HG03354 (cell line): ENCODE results near the gene RASGRF1.
"Not testable (repeated sequence)": the region's sequence is repeated elsewhere in the genome, so short reads cannot be mapped to it uniquely, and the experiment has no call there.

Experiments used
- ATAC-seq: cut with Tn5 transposase; IDR thresholded peaks from one replicate; pipeline ENCODE4 v1.9.1; 2021; ENCODE audit warnings: mild to moderate bottlenecking; ENCODE audit not compliant: unreplicated experiment, poor library complexity, severe bottlenecking

RASGRF1 gene

GRCh38 chr15:78944669-78945407 is 145.7 kb downstream of the RASGRF1 start, which contains the start of gene CTSH:
Gene CTSH, minus strand, starts transcription at chr15:78945046. Its CDS starts 65 bp downstream, at chr15:78944981.
- peak; percentile 71 for ATAC-seq

DNA sequence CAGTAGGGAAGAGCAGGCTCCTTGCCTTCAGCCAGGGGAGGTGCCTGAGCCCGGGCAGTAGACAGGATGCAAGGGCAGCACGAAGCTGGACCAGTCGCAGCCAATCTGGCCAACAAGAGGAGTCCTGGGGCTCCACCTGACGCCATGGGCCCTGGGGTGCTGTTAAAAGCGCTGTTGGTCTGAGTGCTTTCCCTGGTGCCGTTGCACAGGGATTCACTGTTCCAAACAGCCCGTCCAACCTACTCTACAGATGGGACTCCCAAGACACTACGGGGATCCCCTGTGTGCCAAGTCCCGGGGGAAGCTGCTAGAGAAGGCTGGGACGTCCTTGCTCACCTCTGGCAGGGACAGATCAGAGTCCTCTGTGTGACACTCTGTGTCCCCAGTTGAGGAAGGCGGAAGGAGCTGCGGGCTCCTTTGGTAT is 146.4 kb downstream of the RASGRF1 start:
- peak; percentile 36 for ATAC-seq

DNA sequence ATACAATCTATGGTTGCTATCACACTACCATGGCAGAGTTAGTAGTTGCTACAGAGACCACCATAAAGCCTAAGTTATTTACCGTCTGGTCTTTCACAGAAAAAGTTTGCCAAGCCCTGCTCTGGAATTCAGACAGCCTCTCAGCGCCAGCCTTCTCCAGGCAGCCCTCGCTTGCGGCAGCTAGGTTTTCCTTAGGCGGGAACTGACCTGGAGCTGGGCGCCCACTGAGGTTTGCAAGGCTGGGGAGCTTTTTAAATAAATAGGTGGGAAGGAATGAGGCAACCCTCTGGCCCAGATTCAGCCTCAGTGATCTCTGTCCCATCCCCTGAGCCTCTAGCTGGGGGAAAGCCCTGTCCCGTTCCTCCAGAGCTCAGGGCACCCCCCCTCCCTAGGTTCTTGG is 146.9 kb downstream of the RASGRF1 start:
- ATAC-seq, result peak; percentile 3

DNA sequence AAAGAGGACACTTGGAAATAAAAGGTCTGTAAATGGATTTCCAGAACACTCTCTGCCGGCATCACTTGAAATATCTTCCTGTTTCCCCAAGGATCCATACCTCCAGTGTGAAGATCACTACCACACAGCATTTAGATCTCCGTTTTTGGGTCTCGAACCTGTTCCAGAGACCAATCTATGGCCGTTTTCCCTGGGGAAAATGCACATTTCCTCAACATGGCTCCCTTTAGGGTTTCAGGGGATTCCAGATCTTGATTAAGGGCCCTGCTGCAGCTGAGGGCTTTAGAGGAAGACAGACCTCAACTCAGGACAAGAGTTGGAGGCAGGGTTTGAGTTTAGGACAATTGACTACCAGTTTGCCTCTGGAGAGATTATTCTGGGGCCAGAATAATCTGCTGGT is 147.8 kb downstream of the RASGRF1 start:
- ATAC-seq, result no peak

DNA sequence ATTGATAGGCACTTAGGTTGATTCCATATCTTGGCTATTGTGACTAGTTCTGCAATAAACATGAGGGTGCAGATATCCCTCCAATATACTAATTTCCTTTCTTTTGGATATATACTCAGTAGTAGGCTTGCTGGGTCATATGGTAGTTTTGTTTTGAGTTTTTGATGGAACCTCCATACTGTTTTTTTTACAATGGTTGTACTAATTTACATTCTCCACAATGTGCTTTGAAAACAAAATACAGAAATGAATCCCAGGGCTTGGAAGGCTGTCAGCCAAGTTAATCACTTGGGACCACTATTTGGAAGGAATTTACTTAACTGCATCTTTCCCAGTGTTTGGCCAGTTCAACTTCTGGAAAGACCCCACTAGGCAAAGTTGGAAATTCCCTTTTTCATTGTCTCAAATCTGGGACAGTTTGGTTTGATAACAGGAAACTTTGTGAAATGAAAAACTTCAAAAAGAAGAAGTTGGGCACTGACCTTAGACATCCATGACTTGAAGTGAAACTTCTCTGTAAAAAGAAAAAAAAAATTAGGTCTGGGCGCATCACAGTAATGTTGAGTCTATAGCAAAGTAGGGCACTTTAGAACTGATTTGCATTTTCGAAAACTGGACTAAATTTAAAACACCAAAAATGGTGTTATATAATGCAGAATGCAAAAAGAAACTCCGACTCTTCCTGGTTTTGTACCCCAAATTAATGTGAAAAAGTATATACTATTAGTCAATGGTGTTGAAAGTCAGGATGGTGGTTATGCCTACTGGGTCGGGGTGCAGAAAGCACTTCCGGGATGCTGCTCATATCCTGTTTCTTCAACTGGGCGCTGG is 151.7 kb downstream of the RASGRF1 start:
- peak; percentile 60 for ATAC-seq

GRCh38 chr15:78937132-78937739 is 153.3 kb downstream of the RASGRF1 start:
- ATAC-seq, result no peak

DNA sequence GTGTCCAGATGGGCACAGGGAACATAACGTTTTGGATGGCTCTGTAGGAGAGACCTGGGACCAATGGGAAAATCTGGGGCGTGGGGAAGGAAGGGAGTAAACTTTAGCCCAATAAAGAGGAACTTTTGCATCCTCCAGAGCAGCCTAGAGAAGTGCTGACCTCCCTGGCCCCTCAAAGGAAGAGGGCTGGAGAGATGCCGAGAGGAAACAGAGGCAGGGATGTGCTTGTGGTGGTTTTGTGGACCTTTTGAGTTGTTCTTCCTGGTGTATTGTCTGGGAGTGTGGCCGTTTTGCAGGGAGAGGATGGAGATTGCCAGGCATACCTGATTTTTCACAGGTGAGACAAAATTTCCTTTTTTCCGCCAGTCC is 155.9 kb downstream of the RASGRF1 start:
- ATAC-seq, result no peak

DNA sequence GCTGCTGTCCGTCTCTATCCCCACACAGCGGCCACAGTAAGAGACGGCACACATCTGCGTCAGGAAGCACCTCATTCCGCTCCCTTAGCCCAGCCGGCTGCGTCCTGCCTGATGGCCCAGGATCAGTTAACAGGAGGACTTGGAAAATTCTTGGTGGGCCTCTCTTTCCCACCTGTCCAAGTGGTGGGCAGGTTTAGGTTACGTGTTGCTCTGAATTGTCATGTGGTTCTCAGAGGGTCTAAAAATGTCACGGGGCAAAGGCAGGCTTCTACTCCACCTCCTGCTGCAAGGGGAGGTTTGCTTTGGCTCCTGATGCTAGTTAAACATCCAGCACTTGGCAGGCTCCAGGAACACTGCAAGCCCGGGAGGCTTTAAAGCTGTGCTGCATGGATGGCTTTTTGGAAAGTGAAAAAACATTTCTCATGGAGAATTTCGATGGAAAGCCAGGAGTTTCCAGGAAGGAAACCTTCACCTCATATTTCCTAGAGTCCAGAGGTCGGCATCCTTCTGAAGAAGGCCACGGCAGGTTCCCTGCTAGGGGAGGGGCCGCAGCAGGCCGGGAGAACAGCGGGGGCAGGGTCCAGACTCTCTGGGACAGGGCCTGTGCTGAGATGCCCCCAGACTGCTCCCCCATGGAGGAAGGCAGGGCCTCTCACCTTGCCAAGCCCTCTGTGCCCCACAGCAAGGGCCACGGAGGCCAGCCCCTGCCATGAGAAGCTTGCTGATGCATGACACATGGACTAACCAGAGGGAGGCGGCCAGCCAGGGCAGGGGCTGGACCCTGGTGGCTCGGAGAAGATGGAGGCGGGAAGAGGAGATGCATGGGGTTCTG is 156.5 kb downstream of the RASGRF1 start:
- no peak for ATAC-seq

DNA sequence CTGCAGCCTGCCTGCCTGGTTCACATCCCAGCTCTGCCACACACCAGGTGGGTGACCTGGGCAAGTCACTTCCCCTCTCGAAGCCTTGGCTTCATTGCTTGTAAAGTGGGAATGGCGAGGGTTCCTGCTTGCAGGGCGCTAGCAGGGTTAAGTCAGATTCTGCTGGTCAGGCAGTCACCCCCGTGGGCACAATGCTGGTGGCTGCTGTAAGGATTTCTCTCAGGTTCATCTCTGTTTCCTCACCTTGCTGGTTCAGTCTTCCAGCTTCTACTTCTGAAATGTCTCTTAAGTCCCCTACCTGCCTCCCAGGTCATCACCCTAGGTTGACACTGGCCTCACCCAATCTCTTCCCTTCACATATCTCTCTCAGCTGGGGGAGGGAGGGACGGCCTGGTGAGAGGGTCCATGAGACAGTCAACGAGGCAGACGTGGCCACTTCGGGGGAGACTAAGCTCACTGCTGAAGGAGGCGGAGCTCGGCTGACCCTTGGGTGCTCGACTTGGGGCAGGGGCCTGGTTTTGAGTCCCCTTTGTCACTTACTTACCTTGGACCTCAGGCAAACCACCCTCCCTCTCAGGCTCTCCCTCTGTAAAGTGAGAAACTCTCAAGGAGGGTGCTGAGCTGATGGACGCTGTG is 157.3 kb downstream of the RASGRF1 start:
- no peak for ATAC-seq

GRCh38 chr15:78932258-78932808 is 158.2 kb downstream of the RASGRF1 start:
- no peak for ATAC-seq

DNA sequence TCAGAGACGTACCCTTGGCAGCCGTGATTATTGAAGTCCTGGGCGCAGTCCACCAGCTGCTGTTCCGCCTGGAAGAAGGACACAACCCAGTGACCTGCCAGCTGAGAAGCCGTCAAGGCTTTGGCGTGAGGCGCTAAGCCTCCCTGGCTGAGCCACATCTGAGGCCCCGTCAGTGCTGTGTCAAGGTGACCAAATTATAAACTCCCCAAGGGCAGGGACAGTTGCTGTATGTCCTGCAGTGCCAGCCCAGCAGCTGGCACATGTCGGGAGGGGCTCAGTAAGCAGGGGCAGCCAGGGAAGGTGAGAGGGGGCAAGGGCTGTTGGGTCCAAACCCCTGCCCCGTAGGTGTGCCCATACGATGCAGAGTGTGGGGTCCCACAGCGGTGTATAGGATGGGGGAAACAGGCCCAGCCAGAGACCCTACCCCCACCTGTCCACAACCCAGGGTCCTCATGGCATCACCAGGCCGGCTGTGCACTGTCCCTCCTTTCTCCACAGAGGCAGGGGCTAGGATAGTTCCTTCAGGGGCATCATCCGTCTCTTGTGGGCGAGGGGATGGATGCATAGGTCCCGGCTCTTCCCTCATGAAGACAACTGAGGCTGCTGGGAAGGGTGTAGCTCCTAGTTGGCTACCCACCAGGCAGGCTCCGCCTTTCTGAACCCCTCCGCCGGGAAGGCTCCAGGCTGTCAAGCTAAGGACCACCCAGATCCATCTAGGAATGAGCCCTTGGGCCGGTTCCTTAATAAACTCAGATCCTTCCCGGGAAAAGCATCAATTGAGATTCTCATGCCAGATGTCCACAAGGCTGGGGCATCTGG is 158.9 kb downstream of the RASGRF1 start:
- no peak for ATAC-seq

DNA sequence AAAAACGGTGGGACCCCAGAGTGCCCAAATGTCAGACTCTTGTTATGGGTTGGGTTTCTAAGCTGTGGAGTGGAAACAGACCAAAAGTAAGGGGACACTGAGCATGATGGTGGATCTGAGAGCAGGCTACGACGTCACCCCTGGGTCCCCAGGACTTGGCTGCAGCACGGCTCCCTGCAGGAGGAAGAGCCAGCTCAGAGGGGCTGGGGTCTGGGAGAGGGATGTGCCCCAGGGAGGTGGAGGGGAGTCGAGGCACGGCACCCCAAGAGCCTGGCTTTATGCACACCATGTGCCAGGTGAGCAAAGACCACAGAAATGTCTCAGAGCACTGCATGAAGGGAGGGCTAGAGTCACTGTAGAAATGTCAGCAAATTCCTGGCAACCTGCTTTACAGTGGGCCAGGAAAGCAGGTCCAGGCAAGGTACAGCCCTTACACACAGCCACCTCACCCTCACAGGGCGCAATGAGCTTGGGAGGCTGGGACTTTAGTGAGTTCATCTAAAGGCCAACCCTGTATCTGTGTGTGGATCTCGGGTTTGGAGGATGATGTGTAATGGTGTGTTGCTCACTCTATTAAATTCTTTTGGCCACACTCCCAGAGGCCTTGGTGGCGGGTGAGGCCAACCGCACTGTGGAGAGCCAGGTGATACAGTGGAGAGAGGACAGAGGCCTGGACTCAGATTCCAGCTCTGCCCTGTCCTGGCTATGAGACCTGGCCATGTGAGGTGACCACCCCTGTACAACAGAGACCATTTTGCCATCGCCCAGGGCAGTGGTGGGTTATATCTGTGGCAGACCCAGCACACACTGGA is 159.8 kb downstream of the RASGRF1 start:
- no peak for ATAC-seq

DNA sequence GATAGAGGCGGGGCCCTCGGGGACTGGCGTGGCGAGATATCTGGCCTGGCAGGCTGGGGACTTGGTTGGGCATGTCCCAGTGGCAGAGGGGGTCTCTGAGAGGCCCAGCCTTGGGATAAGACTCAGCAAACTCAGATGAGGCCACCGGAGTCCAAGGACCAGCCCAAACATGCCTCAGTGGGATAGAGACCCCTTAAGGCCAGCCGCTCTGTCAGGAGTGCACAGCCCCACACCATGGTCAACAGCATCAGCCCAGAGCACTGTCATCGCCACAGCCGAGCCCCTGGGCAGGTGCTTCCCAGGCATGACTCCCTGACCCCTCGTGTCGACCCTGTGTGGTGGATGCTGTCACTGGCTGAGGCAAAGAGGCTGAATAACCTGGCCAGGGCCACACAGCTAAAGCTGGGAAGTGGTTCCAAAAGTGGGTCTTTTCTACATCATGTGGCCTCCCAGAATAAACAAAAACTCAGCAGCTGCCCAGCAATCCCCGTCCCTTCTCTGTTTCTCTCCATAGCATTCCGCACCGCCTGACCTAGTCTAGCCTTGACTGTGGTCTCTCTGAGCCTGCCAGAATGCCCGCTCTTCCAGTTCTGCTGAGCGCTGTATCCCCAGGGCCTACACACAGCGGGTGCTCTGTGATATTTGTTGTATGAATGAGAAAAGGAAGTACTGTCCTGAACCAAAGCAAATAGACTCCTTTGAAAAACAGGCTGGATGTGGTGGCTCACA is 160.9 kb downstream of the RASGRF1 start:
- no peak for ATAC-seq

DNA sequence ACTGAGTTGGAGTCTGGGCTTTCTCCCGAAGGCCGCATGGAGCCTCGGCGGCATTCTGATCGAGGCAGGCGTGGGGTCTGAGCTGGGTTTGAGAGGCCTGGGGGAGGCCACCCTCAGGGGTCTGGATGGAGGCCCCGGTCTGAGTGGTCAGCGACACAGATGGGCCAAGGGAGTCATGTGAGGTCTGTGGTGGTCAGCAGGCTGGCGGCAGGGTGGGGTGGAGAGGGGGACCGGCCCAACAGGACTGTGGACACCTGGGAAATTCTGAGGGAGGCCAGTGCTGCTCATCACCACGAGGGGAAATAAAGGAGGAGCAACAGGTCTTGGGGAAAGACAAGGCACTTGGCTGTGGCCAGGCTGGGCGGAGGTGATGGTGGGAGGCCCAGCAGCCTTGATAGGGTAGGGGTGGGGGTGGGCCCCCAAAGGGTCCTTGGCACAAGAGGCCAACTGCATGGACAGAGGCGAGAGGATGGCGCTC is 161.9 kb downstream of the RASGRF1 start:
- no peak for ATAC-seq

DNA sequence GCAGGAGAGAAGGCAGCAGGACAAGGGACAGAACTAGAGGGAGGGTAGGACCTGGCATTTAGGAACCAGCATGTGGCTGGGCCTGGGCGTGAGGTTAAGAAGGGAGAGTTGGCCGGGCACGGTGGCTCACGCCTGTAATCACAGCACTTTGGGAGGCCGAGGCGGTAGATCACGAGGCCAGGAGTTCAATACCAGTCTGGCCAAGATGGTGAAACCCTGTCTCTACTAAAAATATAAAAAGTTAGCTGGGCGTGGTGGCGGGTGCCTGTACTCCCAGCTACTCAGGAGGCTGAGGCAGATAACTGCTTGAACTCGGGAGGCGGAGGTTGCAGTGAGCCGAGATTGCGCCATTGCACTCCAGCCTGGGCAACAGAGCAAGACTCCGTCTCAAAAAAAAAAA is 162.4 kb downstream of the RASGRF1 start:
- not testable (repeated sequence) for ATAC-seq

DNA sequence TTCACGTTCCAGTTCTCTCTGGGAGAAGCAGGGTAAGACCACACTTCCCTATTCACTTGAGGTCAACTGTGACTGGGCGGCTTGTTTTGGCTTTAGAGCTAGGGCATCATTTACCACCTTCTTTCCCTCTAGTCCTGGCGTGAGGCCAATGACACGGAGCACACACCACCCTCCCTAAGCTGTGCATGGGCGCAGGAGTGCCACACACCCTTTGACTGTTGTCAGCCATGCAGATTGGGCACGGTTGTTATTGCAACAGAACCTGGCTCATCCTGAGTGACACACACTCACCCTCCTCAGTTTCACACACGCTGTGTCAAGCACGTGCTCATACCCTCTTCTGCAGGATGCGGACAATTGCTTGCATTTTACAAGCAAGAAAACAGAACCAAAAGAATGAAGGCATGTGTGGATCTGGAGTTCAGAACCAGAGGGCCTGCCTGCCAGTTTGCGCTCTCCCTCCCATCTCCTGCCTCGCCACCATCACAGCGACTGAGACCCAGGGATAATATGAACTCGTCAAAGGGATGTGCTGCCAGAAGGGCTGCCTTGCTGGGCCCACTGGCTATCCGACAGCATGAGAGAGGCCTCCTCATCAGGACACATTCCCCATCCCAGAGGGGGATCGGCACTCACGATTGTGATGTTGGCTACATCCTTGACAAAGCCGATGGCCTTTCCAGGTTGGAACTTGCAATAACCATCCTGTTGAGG is 163.3 kb downstream of the RASGRF1 start:
- ATAC-seq, result no peak
